Lung (tissue), 12 donors: ENCODE results near the gene SUN1. TPM values are rescaled to one million over a fixed set of nuclear protein-coding genes. Genes with fewer than 3 reads are reported as not detected.

Experiments used
- ATAC-seq: fragments of 200-7000 bp; cut with Tn5 transposase; one replicate; pipeline ENCODE4 v1.9.1; 2020; ENCODE audit warnings: moderate number of reproducible peaks; ENCODE audit not compliant: insufficient read depth, low FRiP score
- DNase-seq, 3 donors: peaks; one replicate each; pipeline ENCODE4 v3.0.0-alpha.2; 2013 to 2017
- H3K27ac ChIP-seq, 2 donors: one replicate each; pipeline ENCODE4 v1.5.1; 2013; ENCODE audit warnings: mild to moderate bottlenecking in 2 of 2, moderate library complexity in 2 of 2, control low read depth in 1 of 2, inconsistent platforms in 1 of 2, low read depth in 1 of 2, low read length in 1 of 2
- H3K27me3 ChIP-seq, 3 donors: one replicate each; pipeline ENCODE4 v1.5.1; 2013; ENCODE audit warnings: low read length in 2 of 3; ENCODE audit not compliant: control insufficient read depth in 3 of 3, insufficient read depth in 3 of 3
- H3K36me3 ChIP-seq, 4 donors: one replicate each; pipeline ENCODE4 v1.5.1; 2013; ENCODE audit warnings: low read length in 4 of 4, mild to moderate bottlenecking in 1 of 4, moderate library complexity in 1 of 4; ENCODE audit not compliant: control insufficient read depth in 4 of 4, insufficient read depth in 4 of 4
- H3K4me1 ChIP-seq, 5 donors: one replicate each; pipeline ENCODE4 v1.5.1; 2013; ENCODE audit warnings: low read length in 5 of 5, mild to moderate bottlenecking in 2 of 5, moderate library complexity in 1 of 5; ENCODE audit not compliant: control insufficient read depth in 5 of 5, insufficient read depth in 5 of 5
- H3K4me3 ChIP-seq: one replicate; pipeline ENCODE4 v1.5.1; 2013; ENCODE audit warnings: mild to moderate bottlenecking, control low read depth, moderate library complexity
- H3K9ac ChIP-seq, 2 donors: one replicate each; pipeline ENCODE4 v1.5.1; 2013; ENCODE audit warnings: low read length in 2 of 2, control low read depth in 1 of 2; ENCODE audit not compliant: insufficient read depth in 1 of 2
- H3K9me3 ChIP-seq, 4 donors: one replicate each; pipeline ENCODE4 v1.5.1; 2013; ENCODE audit warnings: low read length in 3 of 4, mild to moderate bottlenecking in 1 of 4, moderate library complexity in 1 of 4; ENCODE audit not compliant: control insufficient read depth in 4 of 4, insufficient read depth in 3 of 4
- CTCF ChIP-seq: IDR thresholded peaks from 2 replicates; pipeline ENCODE4 v1.5.1; 2012; ENCODE audit warnings: mild to moderate bottlenecking; ENCODE audit errors: control extremely low read depth, extremely low read depth
- WGBS, 2 donors: extraction: QIAGEN DNeasy Blood & Tissue Kit; methylation state at CpG; one replicate each; pipeline ENCODE4 v1.1.7; 2013; 5-methylcytosine and 5-hydroxymethylcytosine counted together
- polyA plus RNA-seq, 2 donors: library from polyadenylated mRNA; stranded (reverse); fragments of 200-250 nt; gene quantifications; one replicate each; pipeline ENCODE4 v1.2.1, GENCODE V29; 2013
- total RNA-seq, 2 donors: library from RNA; depleted of rRNA in 1 of 2; stranded (reverse); fragments of >200 nt in 1 of 2; gene quantifications; one replicate each; pipeline ENCODE4 v1.2.1, GENCODE V29; 2014 to 2021
- donor health status: control.
- donor health status: control.
- donor health status: Bipolar disorder and iron deficiency.
- donor health status: healthy.
- donor health status: DM: yes; HTN: yes; CAD: no.

SUN1 gene
- total and polyA plus RNA-seq, 4 donors: 69.6 to 349 (median 104) TPM

DNA sequence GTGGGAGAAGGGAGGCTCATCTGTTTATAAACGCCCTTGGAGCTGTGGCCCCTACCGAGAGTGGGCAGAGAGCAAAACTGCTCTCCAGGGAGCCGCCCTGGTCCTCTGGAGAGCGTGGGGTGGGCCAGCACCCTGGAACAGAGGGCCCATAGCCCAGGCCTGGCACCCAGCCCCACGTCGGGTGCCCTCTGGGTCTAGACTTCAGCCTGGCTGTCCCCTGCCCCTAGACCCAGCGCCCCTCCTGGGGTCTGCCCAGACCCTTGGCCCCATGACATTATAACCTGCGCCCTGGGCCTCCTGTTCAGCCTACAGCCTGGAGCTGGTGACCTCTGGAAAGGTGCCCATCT lies 68.7 kb downstream of the SUN1 start:
- Histone ChIP-seq H3K9me3 (no peaks in the 10 kb centered on the region), H3K27me3 (peaks cover 0 to 9% (median 0%) of the 10 kb centered on the region in 3 donors), H3K9ac (no peak overlapping the region), H3K27ac (no peak overlapping the region), H3K36me3 (peaks cover 0 to 28% (median 3%) of the 10 kb centered on the region in 4 donors), H3K4me3 (no peak overlapping the region), H3K4me1 (peaks cover 0 to 14% (median 5%) of the 10 kb centered on the region in 5 donors)
- ATAC-seq (no peak), DNase-seq (no peak)
- WGBS, 2 donors: 78 to 87% methylated on average over 7 to 8 of the region's 8 CpGs
- no peak for TF ChIP-seq CTCF

GRCh38 chr7:901388-902154 lies 69.3 kb downstream of the SUN1 start:
- TF ChIP-seq CTCF: no peak
- ATAC-seq: peak; percentile 56
- no peak overlapping the region for H3K9ac ChIP-seq
- H3K36me3 ChIP-seq: peaks cover 0 to 22% (median 3%) of the 10 kb centered on the region in 4 donors
- WGBS, 2 donors: 30 to 33% methylated on average over 16 to 24 of the region's 24 CpGs
- peaks cover 0 to 9% (median 0%) of the 10 kb centered on the region in 3 donors for H3K27me3 ChIP-seq
- peaks cover 0 to 14% (median 5%) of the 10 kb centered on the region in 5 donors for H3K4me1 ChIP-seq
- DNase-seq: peak; percentile 80 to 89 (median 84)
- no peak overlapping the region for H3K4me3 ChIP-seq
- no peaks in the 10 kb centered on the region for H3K9me3 ChIP-seq
- H3K27ac ChIP-seq: no peak overlapping the region

- DNase-seq: no peak
- Histone ChIP-seq H3K27ac (no peak overlapping the region), H3K9me3 (no peaks in the 10 kb centered on the region), H3K27me3 (peaks cover 0 to 9% (median 0%) of the 10 kb centered on the region in 3 donors), H3K4me1 (peaks cover 0 to 12% (median 5%) of the 10 kb centered on the region in 5 donors), H3K4me3 (no peak overlapping the region), H3K9ac (no peak overlapping the region), H3K36me3 (peaks cover 0 to 11% (median 0%) of the 10 kb centered on the region in 4 donors)
- ATAC-seq: no peak
- WGBS, 2 donors: 89 to 95% methylated on average over 22 of the region's 22 CpGs
- no peak for TF ChIP-seq CTCF
These were observed 70.7 kb downstream of the SUN1 start for GRCh38 chr7:902996-903395.
